HG02678 (cell line): Measurements from ENCODE around the gene FAM151A.

Experiments
- ATAC-seq: cut with Tn5 transposase; IDR thresholded peaks from one replicate; pipeline ENCODE4 v1.9.1; 2021; ENCODE audit warnings: mild to moderate bottlenecking, moderate library complexity; ENCODE audit not compliant: unreplicated experiment

FAM151A gene

GRCh38 chr1:54604572-54605370 is 18.6 kb downstream of the FAM151A start:
- ATAC-seq = no peak

GRCh38 chr1:54604051-54604450 is 19.3 kb downstream of the FAM151A start:
- no peak for ATAC-seq

GRCh38 chr1:54603241-54603640 is 20.1 kb downstream of the FAM151A start:
- no peak for ATAC-seq

GRCh38 chr1:54602554-54602953 is 20.8 kb downstream of the FAM151A start:
- ATAC-seq = no peak

- ATAC-seq = no peak
Measured at GRCh38 chr1:54601730-54602129, 21.6 kb downstream of the FAM151A start.

- ATAC-seq = no peak
Measured at GRCh38 chr1:54600947-54601721, 22.2 kb downstream of the FAM151A start.

DNA sequence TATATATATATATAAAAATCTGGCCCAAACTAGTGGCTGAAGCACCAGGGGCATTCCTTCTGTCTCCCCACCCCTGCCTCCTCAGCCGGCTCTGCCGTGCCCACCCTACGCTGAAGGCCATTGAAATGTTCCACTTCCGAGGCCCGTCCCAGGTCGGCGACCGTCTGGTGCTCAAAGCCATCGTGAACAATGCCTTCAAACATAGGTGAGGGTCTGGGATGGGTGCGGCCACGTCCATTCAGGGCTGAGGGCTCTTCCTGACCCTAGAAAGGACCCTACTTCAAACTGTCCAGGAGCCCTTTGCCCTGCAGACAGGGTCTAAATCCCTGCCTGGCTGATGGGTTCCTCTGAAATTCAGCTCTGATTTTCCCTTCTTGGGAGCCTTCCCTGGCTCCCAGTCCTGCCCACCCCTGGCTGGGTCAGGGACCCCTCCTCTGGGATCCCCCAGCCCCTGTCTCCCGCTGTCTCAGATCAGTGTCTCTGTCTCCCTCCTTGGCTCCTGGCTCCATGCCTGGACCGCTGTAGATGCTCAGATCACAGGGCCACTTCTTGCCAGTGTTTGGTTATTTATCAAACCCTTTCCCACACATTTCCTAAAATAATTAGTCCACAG is 24.0 kb downstream of the FAM151A start:
- ATAC-seq = no peak

- no peak for ATAC-seq
Measured at GRCh38 chr1:54597455-54598030, 25.8 kb downstream of the FAM151A start.

GRCh38 chr1:54596756-54597155 is 26.6 kb downstream of the FAM151A start:
- ATAC-seq = no peak

- ATAC-seq = no peak
Measured at GRCh38 chr1:54595956-54596498, 27.3 kb downstream of the FAM151A start.

- no peak for ATAC-seq
Measured at GRCh38 chr1:54594463-54594862, 28.9 kb downstream of the FAM151A start.

GRCh38 chr1:54593571-54594160 is 29.7 kb downstream of the FAM151A start:
- ATAC-seq = no peak

GRCh38 chr1:54591127-54591756 is 32.1 kb downstream of the FAM151A start:
- ATAC-seq = no peak

DNA sequence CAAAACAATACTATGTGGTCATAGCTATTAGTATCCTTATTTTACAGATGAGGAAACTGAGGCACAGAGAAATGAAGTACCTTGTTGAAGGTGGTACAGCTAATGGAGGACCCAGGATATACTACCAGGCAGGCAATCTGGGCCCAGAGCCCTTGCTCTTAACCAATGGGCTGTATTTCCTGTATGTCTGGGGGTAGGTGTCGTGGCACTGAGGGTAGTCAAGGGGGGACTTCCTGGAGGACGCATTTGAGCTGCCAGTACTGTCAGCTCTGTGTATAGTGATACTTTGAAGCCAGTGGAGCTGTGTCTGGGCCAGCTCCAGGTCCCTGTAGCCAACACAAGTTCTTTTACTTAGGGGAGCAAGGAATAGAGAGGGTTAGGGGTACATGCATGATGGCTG is 34.9 kb downstream of the FAM151A start:
- ATAC-seq = no peak

- ATAC-seq = no peak
Measured at GRCh38 chr1:54585181-54586066, 37.9 kb downstream of the FAM151A start.

DNA sequence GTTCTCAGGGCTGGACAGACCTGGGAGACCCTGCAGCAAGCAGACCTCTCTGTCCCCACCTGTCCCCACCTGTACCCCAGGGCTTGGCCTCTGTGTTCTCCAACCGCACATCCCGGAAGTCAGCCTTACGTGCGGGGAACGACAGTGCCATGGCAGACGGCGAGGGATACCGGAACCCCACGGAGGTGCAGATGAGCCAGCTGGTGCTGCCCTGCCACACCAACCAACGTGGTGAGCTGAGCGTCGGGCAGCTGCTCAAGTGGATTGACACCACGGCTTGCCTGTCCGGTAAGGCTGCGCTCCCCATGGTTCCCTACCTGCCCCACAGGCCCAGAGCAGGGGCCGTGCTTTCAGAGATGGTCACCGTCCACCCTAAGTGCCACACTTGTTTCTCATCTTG is 38.8 kb downstream of the FAM151A start:
- ATAC-seq = no peak

GRCh38 chr1:54583871-54584270 is 39.5 kb downstream of the FAM151A start:
- ATAC-seq = no peak

DNA sequence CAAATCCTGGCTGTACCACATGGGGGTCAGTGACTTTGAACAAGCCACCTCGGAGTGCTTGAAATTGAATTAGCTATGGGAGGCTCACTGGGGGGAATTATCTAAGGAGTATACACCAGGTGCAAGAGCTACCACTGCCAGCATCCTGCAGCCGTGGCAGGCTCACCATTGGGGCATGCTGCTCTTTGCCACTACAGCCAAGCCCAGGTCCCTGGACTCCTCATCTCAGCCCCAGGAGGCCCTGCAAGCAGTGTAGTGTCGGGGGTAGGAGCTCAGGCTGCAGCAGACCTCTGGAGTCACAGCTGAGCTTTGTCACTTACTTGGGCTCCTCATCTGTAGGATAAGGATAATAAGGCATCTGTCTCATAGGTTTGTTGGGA is 40.0 kb downstream of the FAM151A start:
- no peak for ATAC-seq

- no peak for ATAC-seq
Measured at GRCh38 chr1:54582566-54583306, 40.6 kb downstream of the FAM151A start.
